Mesenchymal stem cell (in vitro differentiated cells and primary cell): ENCODE results near the gene PPIC.

Experiments
- DNase-seq: peaks from one replicate; pipeline ENCODE4 v3.0.0-alpha.2; 2013
- H2AFZ ChIP-seq: one replicate; pipeline ENCODE4 v1.6.1; 2013; ENCODE audit warnings: low read depth, mild to moderate bottlenecking, control low read depth, inconsistent platforms, low read length, moderate library complexity
- H2AK5ac ChIP-seq: 2 replicates; pipeline ENCODE4 v1.6.1; 2013; ENCODE audit warnings: low read length, moderate library complexity, mild to moderate bottlenecking, inconsistent platforms; ENCODE audit not compliant: severe bottlenecking
- H2BK120ac ChIP-seq: one replicate; pipeline ENCODE4 v1.6.1; 2013; ENCODE audit warnings: low read depth, mild to moderate bottlenecking, inconsistent platforms, low read length, moderate library complexity
- H2BK12ac ChIP-seq, 2 experiments: one replicate each; pipeline ENCODE4 v1.6.1; 2013; ENCODE audit warnings: inconsistent platforms in 2 of 2, low read length in 2 of 2, mild to moderate bottlenecking in 2 of 2, moderate library complexity in 2 of 2, control low read depth in 1 of 2
- H2BK15ac ChIP-seq: one replicate; pipeline ENCODE4 v1.6.1; 2013; ENCODE audit warnings: mild to moderate bottlenecking, low read depth, inconsistent platforms; ENCODE audit not compliant: poor library complexity, severe bottlenecking
- H2BK5ac ChIP-seq: 2 replicates; pipeline ENCODE4 v1.6.1; 2013; ENCODE audit warnings: low read depth, mild to moderate bottlenecking, low read length, control low read depth, inconsistent platforms; ENCODE audit not compliant: poor library complexity, severe bottlenecking
- H3K14ac ChIP-seq, 2 experiments: one replicate each; pipeline ENCODE4 v1.6.1; 2013; ENCODE audit warnings: inconsistent platforms in 2 of 2, low read length in 2 of 2, control low read depth in 1 of 2, mild to moderate bottlenecking in 1 of 2, moderate library complexity in 1 of 2
- H3K18ac ChIP-seq, 2 experiments: one replicate each; pipeline ENCODE4 v1.6.1; 2013; ENCODE audit warnings: inconsistent platforms in 2 of 2, low read length in 2 of 2, control low read depth in 1 of 2, low read depth in 1 of 2, mild to moderate bottlenecking in 1 of 2
- H3K23ac ChIP-seq, 2 experiments: one replicate each; pipeline ENCODE4 v1.6.1; 2013; ENCODE audit warnings: inconsistent platforms in 2 of 2, low read length in 2 of 2, mild to moderate bottlenecking in 2 of 2, moderate library complexity in 2 of 2, control low read depth in 1 of 2
- H3K27ac ChIP-seq: 2 replicates; pipeline ENCODE4 v1.5.1; 2013; ENCODE audit warnings: mild to moderate bottlenecking, moderate library complexity, low read length, control low read depth, inconsistent platforms; ENCODE audit not compliant: poor library complexity, severe bottlenecking
- H3K27me3 ChIP-seq, 2 experiments: 2 replicates each; pipeline versions ENCODE4 v1.6.1 to v1.7.0; 2013; ENCODE audit warnings: low read length in 2 of 2, mild to moderate bottlenecking in 2 of 2, moderate library complexity in 2 of 2, control low read depth in 1 of 2, inconsistent platforms in 1 of 2; ENCODE audit not compliant: control insufficient read depth in 1 of 2, insufficient read depth in 1 of 2
- H3K36me3 ChIP-seq, 2 experiments: 2 replicates each; pipeline versions ENCODE4 v1.6.1 to v1.7.0; 2013; ENCODE audit warnings: low read length in 2 of 2, control low read depth in 1 of 2, inconsistent platforms in 1 of 2, low read depth in 1 of 2, mild to moderate bottlenecking in 1 of 2; ENCODE audit not compliant: insufficient read depth in 2 of 2, control insufficient read depth in 1 of 2
- H3K4ac ChIP-seq, 2 experiments: one replicate each; pipeline ENCODE4 v1.6.1; 2013; ENCODE audit warnings: inconsistent platforms in 2 of 2, low read length in 2 of 2, mild to moderate bottlenecking in 2 of 2, moderate library complexity in 2 of 2, control low read depth in 1 of 2, low read depth in 1 of 2
- H3K4me1 ChIP-seq: 2 replicates; pipeline ENCODE4 v1.6.1; 2013; ENCODE audit warnings: low read depth, low read length, control low read depth; ENCODE audit not compliant: control insufficient read depth, insufficient read depth
- H3K4me2 ChIP-seq: 2 replicates; pipeline ENCODE4 v1.6.1; 2013; ENCODE audit warnings: low read length, mild to moderate bottlenecking, inconsistent platforms; ENCODE audit not compliant: poor library complexity, severe bottlenecking
- H3K4me3 ChIP-seq, 2 experiments: 2 replicates each; pipeline versions ENCODE4 v1.5.1 to v1.7.0; 2013; ENCODE audit warnings: low read length in 2 of 2, mild to moderate bottlenecking in 2 of 2, control low read depth in 1 of 2, low read depth in 1 of 2; ENCODE audit not compliant: insufficient read depth in 1 of 2
- H3K79me1 ChIP-seq: replicated peaks from 2 replicates; pipeline ENCODE4 v1.6.1; 2013; ENCODE audit warnings: mild to moderate bottlenecking, control low read depth, low read length, inconsistent platforms; ENCODE audit not compliant: poor library complexity, severe bottlenecking
- H3K9ac ChIP-seq: 2 replicates; pipeline ENCODE4 v1.7.0; 2013; ENCODE audit warnings: mild to moderate bottlenecking, low read length, moderate library complexity
- H3K9me3 ChIP-seq: 2 replicates; pipeline ENCODE4 v1.7.0; 2013; ENCODE audit warnings: mild to moderate bottlenecking, low read length; ENCODE audit not compliant: control insufficient read depth
- H4K8ac ChIP-seq: one replicate; pipeline ENCODE4 v1.6.1; 2013; ENCODE audit warnings: inconsistent platforms, mild to moderate bottlenecking, low read length, moderate library complexity
- H4K91ac ChIP-seq: one replicate; pipeline ENCODE4 v1.6.1; 2013; ENCODE audit warnings: mild to moderate bottlenecking, low read length, inconsistent platforms
- WGBS: methylation state at CpG from one replicate; pipeline ENCODE4 v1.1.7; 2013; ENCODE audit warnings: mixed read lengths; 5-methylcytosine and 5-hydroxymethylcytosine counted together

The PPIC gene

GRCh38 chr5:122982376-122982775, 54.1 kb downstream of the PPIC start:
- Histone ChIP-seq H2BK5ac (no peak overlapping the region), H3K36me3 (peaks cover 0 to 3% of the 10 kb centered on the region in 2 experiments), H3K9ac (no peak overlapping the region), H3K18ac (no peak overlapping the region), H3K14ac (no peak overlapping the region), H2BK12ac (no peak overlapping the region), H3K9me3 (no peaks in the 10 kb centered on the region), H2AK5ac (no peak overlapping the region), H2BK120ac (no peak overlapping the region), H3K27me3 (no peaks in the 10 kb centered on the region), H3K27ac (no peak overlapping the region), H4K91ac (no peak overlapping the region), H2BK15ac (no peak overlapping the region), H2AFZ (no peak overlapping the region), H3K79me1 (peaks cover 16% of the 10 kb centered on the region), H3K4me1 (no peaks in the 10 kb centered on the region), H3K4ac (no peak overlapping the region), H4K8ac (no peak overlapping the region), H3K23ac (no peak overlapping the region), H3K4me2 (no peak overlapping the region), H3K4me3 (no peak overlapping the region)
- no peak for DNase-seq
- no CpG with 5 or more reads among the region's 1 CpG for whole genome bisulfite sequencing

GRCh38 chr5:122981846-122982245, 54.7 kb downstream of the PPIC start:
- Histone ChIP-seq H2BK12ac (no peak overlapping the region), H2BK15ac (no peak overlapping the region), H3K23ac (no peak overlapping the region), H4K91ac (no peak overlapping the region), H3K4me1 (no peaks in the 10 kb centered on the region), H3K14ac (no peak overlapping the region), H2AFZ (no peak overlapping the region), H3K4me2 (no peak overlapping the region), H4K8ac (no peak overlapping the region), H2BK5ac (no peak overlapping the region), H2AK5ac (no peak overlapping the region), H3K36me3 (peaks cover 0 to 3% of the 10 kb centered on the region in 2 experiments), H3K27me3 (no peaks in the 10 kb centered on the region), H3K4me3 (no peak overlapping the region), H3K9ac (no peak overlapping the region), H3K4ac (no peak overlapping the region), H3K18ac (no peak overlapping the region), H2BK120ac (no peak overlapping the region), H3K9me3 (no peaks in the 10 kb centered on the region), H3K79me1 (peaks cover 12% of the 10 kb centered on the region), H3K27ac (no peak overlapping the region)
- WGBS: 73% methylated on average over 2 of the region's 2 CpGs
- no peak for DNase-seq

GRCh38 chr5:122978644-122979297, 57.8 kb downstream of the PPIC start:
- Histone ChIP-seq H3K36me3 (peaks cover 0 to 6% of the 10 kb centered on the region in 2 experiments), H2AK5ac (no peak overlapping the region), H3K4ac (no peak overlapping the region), H3K18ac (no peak overlapping the region), H2BK5ac (no peak overlapping the region), H3K4me1 (no peaks in the 10 kb centered on the region), H3K27ac (no peak overlapping the region), H3K4me3 (no peak overlapping the region), H3K23ac (no peak overlapping the region), H2BK15ac (no peak overlapping the region), H3K9me3 (no peaks in the 10 kb centered on the region), H2AFZ (no peak overlapping the region), H4K8ac (no peak overlapping the region), H3K4me2 (no peak overlapping the region), H2BK12ac (no peak overlapping the region), H3K9ac (no peak overlapping the region), H3K14ac (no peak overlapping the region), H3K27me3 (no peaks in the 10 kb centered on the region), H2BK120ac (no peak overlapping the region), H4K91ac (no peak overlapping the region), H3K79me1 (peaks cover 17% of the 10 kb centered on the region)
- 97% methylated on average over 5 of the region's 5 CpGs for WGBS
- DNase-seq: no peak

- WGBS: 100% methylated on average over 1 of the region's 2 CpGs
- Histone ChIP-seq H3K4me3 (no peak overlapping the region), H3K18ac (no peak overlapping the region), H4K8ac (no peak overlapping the region), H3K14ac (no peak overlapping the region), H3K27me3 (no peaks in the 10 kb centered on the region), H3K4me1 (no peaks in the 10 kb centered on the region), H3K9ac (no peak overlapping the region), H2BK120ac (no peak overlapping the region), H2BK5ac (no peak overlapping the region), H4K91ac (no peak overlapping the region), H3K27ac (no peak overlapping the region), H2BK15ac (no peak overlapping the region), H3K23ac (no peak overlapping the region), H3K4ac (no peak overlapping the region), H2AK5ac (no peak overlapping the region), H3K9me3 (no peaks in the 10 kb centered on the region), H3K36me3 (peaks cover 0 to 6% of the 10 kb centered on the region in 2 experiments), H3K4me2 (no peak overlapping the region), H2BK12ac (no peak overlapping the region), H3K79me1 (peaks cover 19% of the 10 kb centered on the region), H2AFZ (no peak overlapping the region)
- DNase-seq: no peak
Observed at GRCh38 chr5:122978068-122978467, 58.5 kb downstream of the PPIC start.
